Muscle of back (tissue), 11 donors: ENCODE measurements around the gene RAB1A. TPM values are rescaled to one million over a fixed set of nuclear protein-coding genes. Genes with fewer than 3 reads are reported as not detected.

Experiments
- DNase-seq, 3 donors: peaks; one replicate each; pipeline versions ENCODE4 v3.0.0 to v3.0.0-alpha.2; 2013
- polyA plus RNA-seq, 10 donors: library from polyadenylated mRNA; unstranded; fragments of 120-200 nt; gene quantifications; one replicate each; pipeline ENCODE4 v1.2.1, GENCODE V29; 2013; ENCODE audit not compliant: insufficient read length in 10 of 10

RAB1A gene
- polyA plus RNA-seq, 10 donors = 124 to 185 (median 140) TPM

GRCh38 chr2:65097844-65098243 lies 32.1 kb downstream of the RAB1A start:
- no peak for DNase-seq

GRCh38 chr2:65096948-65097347 lies 33.0 kb downstream of the RAB1A start:
- no peak for DNase-seq

GRCh38 chr2:65093211-65093610 lies 36.7 kb downstream of the RAB1A start:
- DNase-seq = no peak

- DNase-seq = no peak
Observed at GRCh38 chr2:65092791-65093190, 37.1 kb downstream of the RAB1A start.

- no peak for DNase-seq
Observed at GRCh38 chr2:65085148-65085547, 44.8 kb downstream of the RAB1A start.

- peak in 1 of 3 donors; percentile 41 for DNase-seq
Observed at GRCh38 chr2:65081232-65081685, 48.6 kb downstream of the RAB1A start.

- DNase-seq = no peak
Observed at GRCh38 chr2:65079017-65079416, 50.9 kb downstream of the RAB1A start.

GRCh38 chr2:65077898-65078297 lies 52.0 kb downstream of the RAB1A start:
- no peak for DNase-seq

GRCh38 chr2:65076345-65076710 lies 53.6 kb downstream of the RAB1A start:
- no peak for DNase-seq

GRCh38 chr2:65075605-65076344 lies 54.1 kb downstream of the RAB1A start:
- peak in 1 of 3 donors; percentile 51 for DNase-seq

GRCh38 chr2:65075176-65075575 lies 54.7 kb downstream of the RAB1A start:
- DNase-seq = no peak

- peak in 2 of 3 donors; percentile 61 to 70 for DNase-seq
Observed at GRCh38 chr2:65073879-65074565, 55.9 kb downstream of the RAB1A start.

- no peak for DNase-seq
Observed at GRCh38 chr2:65072181-65072970, 57.5 kb downstream of the RAB1A start.

- DNase-seq = no peak
Observed at GRCh38 chr2:65071499-65072180, 58.3 kb downstream of the RAB1A start.

GRCh38 chr2:65070856-65071255 lies 59.0 kb downstream of the RAB1A start:
- no peak for DNase-seq

GRCh38 chr2:65070172-65070830 lies 59.6 kb downstream of the RAB1A start:
- DNase-seq = no peak

GRCh38 chr2:65069439-65069824 lies 60.5 kb downstream of the RAB1A start:
- no peak for DNase-seq

- no peak for DNase-seq
Observed at GRCh38 chr2:65067806-65068553, 61.9 kb downstream of the RAB1A start.

GRCh38 chr2:65064728-65065552 lies 65.0 kb downstream of the RAB1A start:
- peak; percentile 58 to 82 (median 64) for DNase-seq
